Natural killer cell treated with Interleukin-12 subunit alpha and Interleukin-12 subunit beta and Interleukin-15 and Interleukin-18, amount 100 ng/mL, for 72 hours (primary cell): ENCODE results near the gene MTG1. TPM values are rescaled to one million over a fixed set of nuclear protein-coding genes. Genes with fewer than 3 reads are reported as not detected.
"Not testable (repeated sequence)": the region's sequence is repeated elsewhere in the genome, so short reads cannot be mapped to it uniquely, and the experiment has no call there.

Experiments
- ATAC-seq, 2 donors: fragments of 150-1000 bp; cut with Tn5 transposase in 1 of 2; sonication (Bioruptor Pico), chemical (Tn5 transposase) in 1 of 2; 2 replicates each; pipeline ENCODE4 v1.10.0; 2021
- DNase-seq: peaks from one replicate; pipeline ENCODE4 v3.0.0; 2022; ENCODE audit warnings: low spot score
- H3K27ac Mint-ChIP-seq, 2 donors: 1 replicate in 1 of 2; 2 replicates in 1 of 2; pipeline ENCODE4 v1.8.0; 2022; ENCODE audit warnings: mixed read lengths in 2 of 2, mild to moderate bottlenecking in 1 of 2, moderate library complexity in 1 of 2
- H3K27me3 Mint-ChIP-seq, 2 donors: 1 replicate in 1 of 2; 2 replicates in 1 of 2; pipeline ENCODE4 v1.8.0; 2022; ENCODE audit warnings: mixed read lengths in 2 of 2
- H3K36me3 Mint-ChIP-seq: one replicate; pipeline ENCODE4 v1.8.0; 2022; ENCODE audit warnings: mixed read lengths
- H3K4me1 Mint-ChIP-seq, 2 donors: 1 replicate in 1 of 2; 2 replicates in 1 of 2; pipeline ENCODE4 v1.8.0; 2022; ENCODE audit warnings: low read depth in 2 of 2, mixed read lengths in 2 of 2, mild to moderate bottlenecking in 1 of 2
- H3K4me3 Mint-ChIP-seq: one replicate; pipeline ENCODE4 v1.8.0; 2022; ENCODE audit warnings: mixed read lengths
- H3K9me3 Mint-ChIP-seq: 2 replicates; pipeline ENCODE4 v1.8.0; 2022; ENCODE audit warnings: mixed read lengths
- total RNA-seq, 2 donors: library from RNA; stranded (reverse); gene quantifications; one replicate each; pipeline ENCODE4 v1.2.3, GENCODE V29; 2022

The MTG1 gene
- total RNA-seq, 2 donors from 2014 or later, result 44.2 to 105 TPM

DNA sequence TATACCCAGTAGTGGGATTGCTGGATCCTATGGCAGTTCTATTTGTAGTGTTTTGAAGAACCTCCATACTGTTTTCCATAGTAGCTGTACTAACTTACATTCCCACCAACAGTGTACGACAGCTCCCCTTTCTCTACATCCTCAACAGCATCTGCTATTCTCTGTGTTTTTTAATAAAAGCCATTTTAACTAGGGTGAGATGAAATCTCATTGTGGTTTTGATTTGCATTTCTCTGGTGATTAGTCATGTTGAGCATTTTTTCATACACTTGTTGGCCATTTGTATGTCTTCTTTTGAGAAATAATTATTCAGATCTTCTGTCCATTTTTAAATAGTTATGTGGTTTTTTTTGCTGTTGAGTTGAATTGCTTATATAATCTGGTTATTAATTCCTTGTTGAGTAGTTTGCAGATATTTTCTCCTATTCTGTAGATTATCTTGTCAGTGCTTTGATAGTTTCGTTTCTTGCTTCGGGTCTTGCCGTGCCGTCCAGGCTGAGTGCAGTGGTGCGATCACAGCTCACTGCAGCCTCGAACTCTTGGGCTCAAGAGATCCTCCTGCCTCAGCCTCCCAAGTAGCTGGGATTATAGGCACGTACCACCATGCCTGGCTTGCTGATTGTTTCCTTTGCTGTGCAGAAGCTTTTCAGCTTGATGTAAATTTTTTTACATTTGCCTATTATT lies 12.0 kb downstream of the MTG1 start:
- DNase-seq (no peak), ATAC-seq (no peak)
- no peaks in the 10 kb centered on the region for H3K27me3 Mint-ChIP-seq
- peaks cover 46 to 56% of the 10 kb centered on the region in 2 donors for H3K4me1 Mint-ChIP-seq
- H3K36me3 Mint-ChIP-seq, result peaks cover 50% of the 10 kb centered on the region
- no peak overlapping the region for H3K4me3 Mint-ChIP-seq
- no peaks in the 10 kb centered on the region for H3K9me3 Mint-ChIP-seq
- peak overlapping the region; percentile 3 to 6 for H3K27ac Mint-ChIP-seq

DNA sequence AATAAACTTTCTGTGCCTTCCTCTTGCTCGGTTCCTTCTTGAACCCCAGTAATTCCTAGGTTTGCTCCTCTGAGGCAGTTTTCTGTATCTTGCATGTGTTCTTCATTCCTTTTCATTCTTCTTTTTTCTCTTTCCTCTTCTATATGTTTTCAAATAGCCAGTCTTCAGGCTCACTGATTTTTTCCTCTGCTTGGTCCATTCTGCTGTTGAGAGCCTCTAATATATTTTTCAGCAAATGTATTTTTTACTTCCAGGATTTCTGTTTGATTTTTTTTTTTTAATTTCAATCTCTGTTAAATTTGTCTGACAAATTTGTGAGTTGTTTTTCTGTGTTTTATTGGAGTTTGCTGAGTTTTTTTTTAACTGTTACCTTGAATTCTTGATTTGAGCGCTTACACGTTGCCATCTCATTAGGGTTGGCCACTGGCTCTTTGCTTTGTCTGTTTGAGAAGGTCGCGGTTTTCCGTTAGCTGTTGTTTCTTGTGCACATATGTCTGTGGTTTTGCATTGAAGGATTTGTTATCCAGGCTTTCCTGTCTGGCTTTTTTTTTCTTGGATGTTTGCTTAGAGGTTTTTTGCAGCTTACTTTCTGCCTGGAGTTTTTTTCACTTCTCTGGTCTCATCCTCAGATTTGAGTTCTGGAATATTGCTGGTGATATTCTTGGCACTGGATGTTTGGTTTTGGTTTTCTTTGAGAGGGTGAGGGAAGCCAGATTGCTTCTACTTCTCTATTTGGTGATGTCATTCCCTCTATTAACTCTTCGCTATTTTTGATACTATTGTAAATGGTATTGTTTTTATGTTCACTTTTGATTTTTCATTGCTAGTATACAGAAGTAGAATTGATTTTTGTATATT lies 17.8 kb downstream of the MTG1 start:
- H3K9me3 Mint-ChIP-seq, result peaks cover 13% of the 10 kb centered on the region
- H3K27me3 Mint-ChIP-seq, result no peaks in the 10 kb centered on the region
- peaks cover 22 to 23% of the 10 kb centered on the region in 2 donors for H3K4me1 Mint-ChIP-seq
- ATAC-seq, result no peak
- DNase-seq, result no peak
- H3K4me3 Mint-ChIP-seq, result no peak overlapping the region
- peaks cover 76% of the 10 kb centered on the region for H3K36me3 Mint-ChIP-seq
- no peak overlapping the region for H3K27ac Mint-ChIP-seq

DNA sequence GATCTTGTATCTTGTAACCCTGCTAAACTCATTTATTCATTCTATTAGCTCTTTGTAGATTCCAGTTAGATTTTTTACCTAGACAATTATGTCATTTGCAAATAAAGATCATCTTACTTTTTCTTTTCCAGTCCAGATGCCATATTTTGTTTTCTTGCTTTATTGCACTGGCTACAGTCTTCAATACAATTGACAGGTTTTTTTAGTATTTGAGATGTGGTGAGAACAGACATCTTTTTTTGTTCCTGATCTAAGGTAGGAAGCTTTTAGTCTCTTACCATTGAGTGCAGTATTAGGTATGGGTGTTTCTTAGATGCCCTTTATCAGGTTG lies 18.4 kb downstream of the MTG1 start:
- Mint-ChIP-seq H3K27ac (no peak overlapping the region), H3K4me1 (peaks cover 18 to 22% of the 10 kb centered on the region in 2 donors), H3K36me3 (peaks cover 76% of the 10 kb centered on the region), H3K27me3 (no peaks in the 10 kb centered on the region), H3K9me3 (peaks cover 13% of the 10 kb centered on the region), H3K4me3 (no peak overlapping the region)
- DNase-seq (no peak), ATAC-seq (no peak)

DNA sequence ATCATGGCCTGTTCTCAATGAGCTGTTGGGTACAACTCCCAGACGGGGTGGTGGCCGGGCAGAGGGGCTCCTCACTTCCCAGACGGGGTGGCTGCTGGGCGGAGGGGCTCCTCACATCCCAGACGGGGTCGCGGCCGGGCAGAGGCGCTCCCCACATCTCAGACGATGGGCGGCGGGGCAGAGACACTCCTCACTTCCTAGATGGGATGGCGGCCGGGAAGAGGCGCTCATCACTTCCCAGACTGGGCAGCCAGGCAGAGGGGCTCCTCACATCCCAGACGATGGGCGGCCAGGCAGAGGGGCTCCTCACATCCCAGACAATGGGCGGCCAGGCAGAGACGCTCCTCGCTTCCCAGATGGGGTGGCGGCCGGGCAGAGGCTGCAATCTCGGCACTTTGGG lies 20.4 kb downstream of the MTG1 start:
- not testable (repeated sequence) for H3K27ac Mint-ChIP-seq

DNA sequence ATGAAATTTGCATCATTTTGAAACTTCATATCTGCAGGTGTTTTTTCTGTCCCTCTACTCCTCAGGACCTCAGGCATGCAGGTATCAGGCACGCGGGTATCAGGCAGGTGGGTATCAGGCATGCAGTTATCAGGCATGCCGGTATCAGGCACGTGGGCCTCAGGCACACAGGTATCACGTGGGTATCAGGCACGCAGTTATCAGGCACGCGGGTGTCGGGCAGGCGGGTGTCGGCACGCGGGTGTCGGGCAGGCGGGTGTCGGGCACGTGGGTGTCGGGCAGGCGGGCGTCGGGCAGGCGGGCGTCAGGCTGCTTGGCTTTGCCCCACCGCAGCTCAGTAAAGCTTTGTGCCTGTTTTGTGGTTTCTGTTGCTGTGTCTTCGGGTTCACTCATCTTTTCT lies 21.8 kb downstream of the MTG1 start:
- no peak for DNase-seq
- no peak overlapping the region for H3K4me3 Mint-ChIP-seq

More for the DNA sequence above, 20.4 kb downstream of the MTG1 start:
- peaks cover 5 to 14% of the 10 kb centered on the region in 2 donors for H3K4me1 Mint-ChIP-seq
- peaks cover 57% of the 10 kb centered on the region for H3K36me3 Mint-ChIP-seq
- H3K4me3 Mint-ChIP-seq, ATAC-seq, DNase-seq, H3K27me3 Mint-ChIP-seq: not testable (repeated sequence)
- H3K9me3 Mint-ChIP-seq, result peaks cover 13% of the 10 kb centered on the region

DNA sequence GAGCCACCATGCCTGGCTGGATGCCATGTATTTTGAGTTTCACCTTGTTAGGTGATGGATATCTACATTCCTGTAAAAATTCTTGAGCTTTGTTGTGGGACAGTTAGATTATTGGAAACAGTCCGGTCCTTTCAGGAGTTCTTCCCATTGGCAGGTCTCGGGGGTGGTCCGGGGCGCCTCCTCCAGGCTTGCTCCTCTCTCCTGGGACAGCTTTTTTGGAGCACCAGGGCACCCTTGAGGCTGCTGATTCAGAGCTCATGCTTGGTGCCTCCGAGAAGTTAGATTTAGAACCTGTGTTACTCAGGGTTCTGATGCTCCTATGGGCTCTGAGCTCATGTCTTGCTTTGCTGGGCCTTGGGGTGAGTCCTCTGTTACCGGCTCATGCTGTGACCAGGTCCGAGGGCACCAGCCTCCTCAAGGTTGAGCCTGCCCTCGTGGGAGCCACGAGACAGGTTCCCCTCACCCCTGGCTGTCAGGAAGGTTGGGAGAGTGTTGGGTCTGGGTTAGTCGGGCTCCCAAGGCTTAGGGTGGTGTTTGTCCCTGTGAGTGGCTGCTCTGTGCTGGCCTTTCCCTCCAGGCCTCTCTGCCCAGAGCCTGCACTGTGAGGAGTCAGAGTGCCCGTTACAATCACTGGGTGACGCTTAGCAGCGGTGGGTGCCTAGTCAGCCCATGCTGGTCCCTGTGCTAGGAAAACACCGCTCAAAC lies 24.5 kb downstream of the MTG1 start:
- Mint-ChIP-seq H3K36me3 (peaks cover 17% of the 10 kb centered on the region), H3K4me3 (no peak overlapping the region), H3K27me3 (no peaks in the 10 kb centered on the region), H3K4me1 (peaks cover 0 to 6% of the 10 kb centered on the region in 2 donors), H3K9me3 (peaks cover 2% of the 10 kb centered on the region), H3K27ac (no peak overlapping the region)
- ATAC-seq (no peak), DNase-seq (no peak)

More for the DNA sequence above, 21.8 kb downstream of the MTG1 start:
- Mint-ChIP-seq H3K27ac (no peak overlapping the region), H3K27me3 (no peaks in the 10 kb centered on the region), H3K9me3 (peaks cover 13% of the 10 kb centered on the region), H3K4me1 (peaks cover 0 to 9% of the 10 kb centered on the region in 2 donors), H3K36me3 (peaks cover 44% of the 10 kb centered on the region)
- ATAC-seq, result no peak

DNA sequence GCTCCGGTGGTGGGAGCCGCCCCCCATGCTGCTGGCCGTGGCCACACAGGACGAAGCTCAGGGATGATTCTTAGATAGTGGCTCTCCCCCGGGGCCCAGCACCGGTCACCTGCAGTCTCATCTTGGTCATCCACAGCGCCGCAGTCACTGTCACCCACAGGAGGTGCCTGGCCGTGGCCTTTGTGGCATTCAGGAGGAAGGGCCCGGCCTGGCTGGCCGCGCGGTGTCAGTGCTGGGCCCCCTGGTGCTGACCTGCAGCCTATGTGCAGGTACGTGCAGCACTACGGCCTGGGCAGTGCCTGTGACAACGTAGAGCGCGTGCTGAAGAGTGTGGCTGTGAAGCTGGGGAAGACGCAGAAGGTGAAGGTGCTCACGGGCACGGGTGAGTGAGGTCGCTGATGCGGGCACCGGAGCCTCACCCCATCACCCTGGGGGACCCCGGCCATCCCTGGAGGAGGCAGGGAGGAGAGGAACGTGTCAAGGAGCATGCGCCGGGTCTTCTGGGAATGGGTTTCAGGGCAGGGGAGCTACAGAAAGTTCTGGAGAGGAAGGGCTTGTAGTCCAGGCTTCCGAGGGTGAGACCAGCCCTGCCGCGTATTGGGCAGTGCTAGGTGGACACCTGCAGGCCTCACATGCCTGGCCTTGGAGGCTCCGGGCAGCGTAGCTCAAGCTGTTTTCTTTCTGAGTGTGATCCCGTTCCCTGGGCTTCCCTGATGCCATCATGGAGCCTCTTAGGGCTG lies 25.4 kb downstream of the MTG1 start:
- Mint-ChIP-seq H3K4me1 (peaks cover 0 to 6% of the 10 kb centered on the region in 2 donors), H3K27ac (no peak overlapping the region), H3K36me3 (peaks cover 13% of the 10 kb centered on the region), H3K9me3 (no peaks in the 10 kb centered on the region), H3K4me3 (no peak overlapping the region), H3K27me3 (no peaks in the 10 kb centered on the region)
- ATAC-seq, result no peak
- no peak for DNase-seq

DNA sequence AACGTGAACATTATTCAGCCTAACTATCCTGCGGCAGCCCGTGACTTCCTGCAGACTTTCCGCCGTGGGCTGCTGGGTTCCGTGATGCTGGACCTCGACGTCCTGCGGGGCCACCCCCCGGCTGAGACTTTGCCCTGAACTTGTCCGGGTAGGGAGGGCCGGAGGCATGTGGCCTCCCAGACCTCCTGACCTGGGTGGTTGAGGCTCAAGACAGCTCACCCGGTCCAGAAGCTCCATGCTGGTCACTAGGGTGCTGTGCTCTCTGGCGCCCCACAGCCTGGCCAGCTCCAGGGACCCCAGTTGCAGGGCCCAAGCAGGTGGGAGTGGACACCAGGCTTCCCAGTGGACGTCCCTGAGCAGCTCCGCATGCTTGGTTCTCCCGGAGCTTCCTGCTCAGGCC lies 26.1 kb downstream of the MTG1 start:
- Mint-ChIP-seq H3K4me1 (peaks cover 0 to 6% of the 10 kb centered on the region in 2 donors), H3K27me3 (no peaks in the 10 kb centered on the region), H3K4me3 (no peak overlapping the region), H3K27ac (no peak overlapping the region), H3K36me3 (peaks cover 13% of the 10 kb centered on the region), H3K9me3 (no peaks in the 10 kb centered on the region)
- DNase-seq (no peak), ATAC-seq (no peak)

DNA sequence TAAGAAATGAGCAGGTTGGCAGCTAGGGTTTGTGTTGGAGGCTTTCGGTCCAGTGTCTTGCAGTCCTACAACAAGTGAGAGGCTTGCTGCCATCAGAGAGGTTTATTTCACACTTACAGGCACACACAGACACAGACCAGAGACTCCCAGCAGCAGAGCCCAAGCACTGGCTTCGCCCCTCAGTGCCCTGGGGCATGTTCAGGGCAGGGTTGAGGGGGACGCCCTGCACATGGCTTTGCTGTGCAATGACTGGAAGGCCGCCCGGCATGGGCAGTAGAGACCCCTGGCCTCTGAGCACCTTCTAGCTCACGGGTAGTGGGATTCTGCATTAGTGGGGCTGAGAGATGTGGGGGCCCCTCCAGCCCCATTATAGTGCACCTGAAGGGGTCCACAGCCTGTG lies 26.6 kb downstream of the MTG1 start:
- no peak overlapping the region for H3K27ac Mint-ChIP-seq
- peaks cover 7% of the 10 kb centered on the region for H3K36me3 Mint-ChIP-seq
- peaks cover 0 to 6% of the 10 kb centered on the region in 2 donors for H3K4me1 Mint-ChIP-seq
- no peak overlapping the region for H3K4me3 Mint-ChIP-seq
- ATAC-seq (no peak), DNase-seq (no peak)
- no peaks in the 10 kb centered on the region for H3K9me3 Mint-ChIP-seq
- no peaks in the 10 kb centered on the region for H3K27me3 Mint-ChIP-seq

DNA sequence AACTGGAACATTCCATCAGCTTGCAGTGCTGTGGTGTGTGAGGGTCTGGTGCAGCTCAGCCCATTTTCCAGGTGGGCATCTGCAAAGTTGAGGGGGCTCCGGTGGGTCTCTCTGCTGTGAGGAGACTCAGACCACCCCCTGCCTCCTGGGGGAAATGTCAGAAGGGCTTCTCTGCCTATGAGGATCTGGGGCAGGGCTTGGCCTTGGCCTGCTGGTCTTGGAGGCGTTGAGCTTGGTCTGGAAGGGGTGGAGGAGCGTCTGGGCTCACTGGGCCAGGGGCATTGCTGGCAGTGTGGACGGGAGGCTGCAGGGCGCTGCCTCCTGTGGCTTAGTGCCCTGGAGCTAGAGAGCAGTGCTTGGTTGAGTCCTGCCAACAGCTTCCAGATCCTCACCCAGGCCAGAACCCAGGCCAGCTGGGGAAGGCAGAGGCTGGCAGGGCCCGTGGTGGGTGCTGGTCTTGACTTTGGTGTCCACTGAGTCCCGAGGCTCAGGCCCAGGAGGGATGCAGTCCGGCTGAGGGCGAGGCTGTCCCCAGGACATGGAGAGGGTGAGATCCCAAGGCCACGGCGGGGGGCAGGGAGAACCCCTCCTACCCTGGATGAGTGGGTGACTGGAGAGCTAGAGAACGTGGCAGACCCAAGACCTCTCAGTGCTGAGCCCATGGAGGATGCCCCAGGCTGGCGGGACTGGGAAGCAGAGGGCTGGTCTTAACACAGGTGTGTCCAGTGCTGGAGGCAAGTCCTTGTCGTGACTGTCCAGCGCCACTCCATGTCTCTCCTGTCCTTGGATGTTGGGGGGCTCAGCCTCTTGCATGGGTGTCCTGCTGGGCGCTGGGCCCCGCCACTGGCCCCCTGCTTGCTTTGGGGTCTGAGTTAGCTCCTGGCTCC lies 27.6 kb downstream of the MTG1 start:
- ATAC-seq, result no peak
- H3K36me3 Mint-ChIP-seq, result no peaks in the 10 kb centered on the region
- H3K4me3 Mint-ChIP-seq, result no peak overlapping the region
- H3K27me3 Mint-ChIP-seq, result no peaks in the 10 kb centered on the region
- H3K4me1 Mint-ChIP-seq, result peaks cover 0 to 4% of the 10 kb centered on the region in 2 donors
- no peak for DNase-seq
- no peaks in the 10 kb centered on the region for H3K9me3 Mint-ChIP-seq
- H3K27ac Mint-ChIP-seq, result no peak overlapping the region

DNA sequence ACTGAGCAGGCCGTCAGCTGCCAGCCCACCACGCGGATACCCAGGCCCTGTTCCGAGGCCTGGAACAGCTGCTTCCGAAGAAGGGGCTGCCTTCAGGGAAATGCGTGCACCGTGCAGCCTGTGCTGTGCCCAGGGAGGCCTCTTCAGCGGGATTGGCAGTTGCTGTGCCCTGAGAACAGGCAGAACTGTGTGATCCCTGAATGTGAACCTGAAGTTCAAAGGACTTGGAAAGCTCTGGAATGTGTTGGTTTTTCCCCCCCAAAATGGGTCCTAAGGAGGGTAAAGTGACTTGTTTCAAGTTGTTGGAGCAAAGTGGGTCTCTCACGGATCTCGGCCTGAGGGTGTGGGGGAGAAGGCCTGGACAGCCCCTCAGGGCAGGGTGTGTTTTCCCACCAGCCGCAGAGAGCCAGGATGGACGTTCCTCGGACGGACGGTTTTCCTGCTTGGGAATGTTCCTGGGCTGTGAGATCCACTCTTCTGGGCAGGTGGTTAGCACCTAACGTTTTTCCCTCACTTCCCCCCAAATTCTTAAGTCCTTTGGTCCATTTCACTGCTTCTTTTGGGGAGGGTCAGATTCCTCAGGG lies 28.4 kb downstream of the MTG1 start:
- H3K27ac Mint-ChIP-seq, result no peak overlapping the region
- peaks cover 0 to 4% of the 10 kb centered on the region in 2 donors for H3K4me1 Mint-ChIP-seq
- H3K36me3 Mint-ChIP-seq, result no peaks in the 10 kb centered on the region
- H3K4me3 Mint-ChIP-seq, result no peak overlapping the region
- DNase-seq (no peak), ATAC-seq (no peak)
- no peaks in the 10 kb centered on the region for H3K9me3 Mint-ChIP-seq
- H3K27me3 Mint-ChIP-seq, result no peaks in the 10 kb centered on the region
